ENCODE results near the gene SMAD2.

- TF ChIP-seq CTCF (IDR thresholded peaks at IDR 0.05) = no peak
- no peak for TF ChIP-seq POLR2A (IDR thresholded peaks at IDR 0.05)
These were observed 138.9 kb downstream of the SMAD2 start for GRCh38 chr18:47791461-47791985.

All from thyroid gland (tissue), 4 donors.